HG03175 (cell line): ENCODE measurements around the gene EMILIN3.
A peak's percentile ranks its signal among the peaks of the same experiment; 100 is the strongest.

Experiments used
- ATAC-seq: cut with Tn5 transposase; IDR thresholded peaks from one replicate; pipeline ENCODE4 v1.9.1; 2021; ENCODE audit warnings: mild to moderate bottlenecking, moderate library complexity; ENCODE audit not compliant: unreplicated experiment

The EMILIN3 gene, protein sequence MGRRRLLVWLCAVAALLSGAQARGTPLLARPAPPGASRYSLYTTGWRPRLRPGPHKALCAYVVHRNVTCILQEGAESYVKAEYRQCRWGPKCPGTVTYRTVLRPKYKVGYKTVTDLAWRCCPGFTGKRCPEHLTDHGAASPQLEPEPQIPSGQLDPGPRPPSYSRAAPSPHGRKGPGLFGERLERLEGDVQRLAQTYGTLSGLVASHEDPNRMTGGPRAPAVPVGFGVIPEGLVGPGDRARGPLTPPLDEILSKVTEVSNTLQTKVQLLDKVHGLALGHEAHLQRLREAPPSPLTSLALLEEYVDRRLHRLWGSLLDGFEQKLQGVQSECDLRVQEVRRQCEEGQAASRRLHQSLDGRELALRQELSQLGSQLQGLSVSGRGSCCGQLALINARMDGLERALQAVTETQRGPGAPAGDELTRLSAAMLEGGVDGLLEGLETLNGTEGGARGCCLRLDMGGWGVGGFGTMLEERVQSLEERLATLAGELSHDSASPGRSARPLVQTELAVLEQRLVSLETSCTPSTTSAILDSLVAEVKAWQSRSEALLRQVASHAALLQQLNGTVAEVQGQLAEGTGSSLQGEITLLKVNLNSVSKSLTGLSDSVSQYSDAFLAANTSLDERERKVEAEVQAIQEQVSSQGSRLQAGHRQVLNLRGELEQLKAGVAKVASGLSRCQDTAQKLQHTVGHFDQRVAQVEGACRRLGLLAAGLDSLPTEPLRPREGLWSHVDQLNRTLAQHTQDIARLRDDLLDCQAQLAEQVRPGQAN

DNA sequence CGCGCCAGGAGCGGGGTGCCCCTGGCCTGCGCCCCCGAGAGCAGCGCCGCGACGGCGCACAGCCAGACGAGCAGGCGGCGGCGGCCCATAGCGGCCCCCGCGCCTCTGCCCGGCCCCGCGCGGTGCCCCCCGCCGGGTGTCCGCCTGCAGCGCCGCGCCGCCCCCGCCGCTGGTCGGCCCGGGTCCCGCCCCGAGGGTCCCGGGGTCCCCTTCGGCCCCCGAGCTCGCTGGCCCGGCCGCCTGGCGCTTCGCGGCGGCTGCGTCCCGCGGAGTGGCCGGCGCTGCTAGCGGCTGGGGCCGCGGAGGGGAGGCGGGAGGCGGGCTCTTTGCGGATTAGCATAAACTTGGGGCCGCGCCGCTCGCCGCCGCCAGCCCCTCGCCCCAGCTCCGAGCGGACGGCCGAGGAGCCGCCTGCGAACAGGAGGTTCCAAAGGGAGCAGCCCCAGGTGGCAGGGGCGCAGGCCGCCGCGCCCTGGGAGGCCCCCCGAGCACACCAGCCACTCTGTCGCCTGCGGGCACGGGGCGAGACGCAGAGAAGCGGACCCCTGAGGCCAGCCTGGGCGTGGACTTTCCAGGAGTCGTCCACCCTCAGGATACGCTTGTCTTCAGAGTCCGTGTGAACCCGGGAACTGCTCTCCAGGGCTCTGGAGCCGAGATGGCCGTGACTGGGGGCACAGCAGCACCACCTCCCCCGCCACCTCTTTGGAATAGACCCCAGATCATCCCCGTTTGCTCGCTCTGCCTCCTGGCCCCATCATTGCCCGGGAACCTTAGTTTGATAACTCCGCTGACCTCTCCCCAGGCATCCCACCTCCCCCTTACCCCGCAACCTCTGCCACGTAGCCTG lies at the start of gene EMILIN3:
Gene EMILIN3, minus strand, starts transcription at position 273 of the 847 bp plus-strand sequence. Its CDS starts 184 bp downstream, at position 89.
- ATAC-seq = no peak

DNA sequence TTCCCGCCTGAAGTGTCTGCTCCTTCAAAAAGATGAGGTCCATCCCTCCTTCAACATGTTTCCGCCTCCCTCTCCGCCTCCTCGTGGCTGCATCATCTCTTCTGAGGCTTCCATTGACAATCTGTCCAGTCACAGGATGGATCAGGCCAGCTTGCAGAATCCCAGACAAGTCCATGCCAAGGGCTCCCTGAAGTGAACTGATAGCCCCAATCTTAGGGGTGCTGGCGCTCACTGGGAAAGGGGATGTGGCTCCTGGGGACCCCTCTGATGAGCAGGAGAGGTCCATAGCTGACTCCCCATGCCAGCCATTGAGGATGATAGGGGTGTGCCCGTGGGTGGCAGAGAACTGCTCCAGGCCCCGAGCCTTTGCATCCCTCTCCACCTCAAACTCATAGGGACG lies 48.6 kb upstream of the EMILIN3 start:
- ATAC-seq = no peak

DNA sequence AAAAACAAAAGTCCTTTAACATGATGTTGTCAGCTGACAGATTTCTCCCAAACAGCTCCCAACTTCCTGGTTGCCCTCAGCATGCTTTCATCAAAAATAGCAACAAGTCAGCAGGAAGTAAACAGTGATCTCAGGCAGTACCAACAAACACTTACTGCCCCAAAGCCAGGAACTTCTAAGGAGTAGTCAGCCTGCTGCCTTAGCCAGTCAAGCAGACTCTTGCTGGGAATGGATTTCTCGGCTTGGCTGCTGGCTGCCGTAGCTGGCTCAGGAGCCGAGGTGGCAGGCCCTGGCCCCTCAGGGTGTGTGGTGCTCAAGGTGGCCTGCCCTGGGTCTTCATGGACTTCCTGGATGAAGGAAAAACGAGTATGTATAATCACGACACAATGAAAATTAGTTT lies 46.6 kb upstream of the EMILIN3 start:
- no peak for ATAC-seq

DNA sequence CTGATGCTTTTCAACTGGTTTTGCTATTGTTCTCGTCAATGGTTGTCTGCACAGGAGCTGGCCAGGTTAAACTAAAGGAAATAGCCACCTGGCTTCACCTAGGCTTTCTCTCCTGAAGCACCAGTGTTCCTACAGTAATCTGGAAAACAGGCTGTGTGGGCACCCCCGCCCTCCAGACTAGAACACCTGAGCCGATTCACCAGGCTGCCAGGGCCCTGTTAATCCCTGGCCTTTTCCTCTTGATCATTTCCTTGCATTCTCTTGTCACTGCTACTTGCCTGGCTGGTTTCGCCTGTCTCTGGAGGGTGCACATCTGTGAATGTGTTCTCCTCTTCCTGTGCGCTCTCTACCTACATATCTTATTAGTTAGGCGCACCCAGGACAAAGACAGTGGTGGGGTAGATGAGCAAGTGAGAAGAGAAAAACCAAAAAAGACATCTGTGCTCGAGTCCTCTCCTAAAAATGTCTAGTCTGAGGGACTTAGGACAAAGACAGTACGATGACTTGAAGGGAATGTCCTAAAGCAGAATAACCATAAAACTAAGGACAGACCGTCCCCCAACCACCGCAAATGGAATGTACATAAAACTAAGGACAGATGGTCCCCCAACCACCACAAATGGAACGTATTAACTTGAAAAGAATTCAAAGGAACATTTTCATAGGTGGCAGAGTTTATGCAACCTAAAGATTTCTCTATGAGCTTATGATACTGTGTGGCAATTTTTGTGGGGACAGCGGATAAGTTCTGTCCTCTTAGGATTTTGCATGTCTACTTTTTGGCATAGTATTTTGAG lies 45.9 kb upstream of the EMILIN3 start:
- ATAC-seq = no peak

DNA sequence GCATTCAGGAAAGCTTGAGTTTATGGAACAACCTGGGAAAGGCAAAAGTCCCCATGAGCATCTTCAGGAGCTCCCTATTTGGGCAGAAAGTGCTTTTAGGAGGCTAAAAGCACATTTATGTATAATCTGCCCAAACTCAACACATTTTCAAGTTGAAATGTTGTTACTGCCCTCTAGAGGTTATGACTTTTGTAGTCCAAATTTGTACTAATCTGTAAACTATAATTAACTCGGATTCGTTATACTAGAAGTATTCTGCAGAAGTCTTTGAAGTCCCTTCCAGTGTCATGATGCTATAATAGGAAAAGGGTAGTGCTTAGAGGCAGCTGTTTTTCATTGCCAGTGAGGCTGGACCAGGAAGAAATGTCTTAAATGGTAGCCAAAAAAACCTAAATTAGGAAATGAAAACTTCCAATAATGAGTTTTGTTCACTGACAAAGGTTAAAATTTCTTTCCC lies 44.8 kb upstream of the EMILIN3 start:
- no peak for ATAC-seq

DNA sequence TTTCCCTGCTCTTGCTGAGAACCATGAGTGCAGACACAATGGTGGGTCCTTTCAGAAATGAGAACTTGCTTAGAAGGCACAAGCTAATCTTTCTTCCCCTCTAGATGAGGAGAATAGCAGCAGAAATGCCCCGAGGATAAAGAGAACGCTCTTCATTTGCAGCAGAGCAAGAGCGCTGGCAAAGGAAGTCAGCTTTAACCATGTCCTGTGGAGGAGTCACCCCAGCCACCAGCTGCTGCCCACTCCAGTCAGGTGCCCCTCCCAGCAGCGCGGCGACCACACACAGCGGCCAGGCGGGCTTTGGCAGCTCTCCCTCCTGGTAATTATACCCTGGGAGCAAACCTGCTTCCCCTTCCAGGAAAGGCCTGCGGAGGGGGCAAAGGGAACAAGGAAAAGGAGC lies 42.4 kb upstream of the EMILIN3 start:
- ATAC-seq = no peak

DNA sequence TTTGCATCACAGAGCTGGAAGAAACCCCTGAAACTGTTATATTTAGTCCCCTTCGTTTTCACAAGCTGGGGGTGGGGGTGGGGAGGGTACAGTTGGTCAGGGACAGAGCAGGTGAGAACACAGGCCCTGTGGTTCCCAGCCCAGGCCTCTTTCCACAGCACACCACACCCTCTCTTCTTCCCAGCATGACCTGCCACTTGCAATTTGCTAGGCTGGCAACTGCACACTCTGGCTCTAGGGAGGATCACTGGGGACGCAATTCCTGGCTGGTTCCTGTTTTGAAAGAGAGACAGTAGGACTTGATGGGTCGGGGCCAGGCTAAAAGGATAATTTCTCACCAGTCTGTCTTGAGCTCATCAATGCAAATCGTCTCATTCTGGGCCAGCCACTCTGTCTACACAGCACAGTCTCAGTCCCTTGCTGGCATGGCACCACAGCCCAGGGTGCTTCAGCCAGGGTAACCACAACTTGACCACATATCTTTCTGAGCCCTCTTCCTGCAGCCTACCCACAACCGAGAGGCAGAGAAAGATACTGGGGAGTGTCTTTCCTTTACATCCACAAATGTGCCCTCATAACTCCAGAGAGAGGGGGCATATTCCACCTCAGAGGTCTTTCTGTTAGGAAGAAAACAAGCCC lies 41.7 kb upstream of the EMILIN3 start:
- ATAC-seq = peak; percentile 64

DNA sequence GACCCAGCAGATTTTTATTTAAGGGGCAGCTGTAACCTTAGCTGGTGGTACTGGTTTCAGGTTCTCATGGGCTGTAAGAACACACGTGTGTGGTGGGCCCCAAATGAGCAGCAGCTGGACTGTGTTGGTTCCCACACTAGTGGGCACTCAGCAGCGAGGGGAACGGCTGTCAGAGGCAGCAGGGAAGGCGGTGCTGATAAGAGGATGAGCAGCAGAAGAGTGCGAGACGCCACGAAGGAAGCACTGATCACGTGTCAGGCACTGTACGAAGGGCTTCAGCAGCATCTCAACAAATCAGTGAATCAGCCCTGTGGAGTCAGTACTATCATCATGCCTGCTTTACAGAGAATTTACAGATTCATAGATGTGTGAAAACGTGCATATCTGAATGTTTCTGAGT lies 41.0 kb upstream of the EMILIN3 start:
- ATAC-seq = no peak

DNA sequence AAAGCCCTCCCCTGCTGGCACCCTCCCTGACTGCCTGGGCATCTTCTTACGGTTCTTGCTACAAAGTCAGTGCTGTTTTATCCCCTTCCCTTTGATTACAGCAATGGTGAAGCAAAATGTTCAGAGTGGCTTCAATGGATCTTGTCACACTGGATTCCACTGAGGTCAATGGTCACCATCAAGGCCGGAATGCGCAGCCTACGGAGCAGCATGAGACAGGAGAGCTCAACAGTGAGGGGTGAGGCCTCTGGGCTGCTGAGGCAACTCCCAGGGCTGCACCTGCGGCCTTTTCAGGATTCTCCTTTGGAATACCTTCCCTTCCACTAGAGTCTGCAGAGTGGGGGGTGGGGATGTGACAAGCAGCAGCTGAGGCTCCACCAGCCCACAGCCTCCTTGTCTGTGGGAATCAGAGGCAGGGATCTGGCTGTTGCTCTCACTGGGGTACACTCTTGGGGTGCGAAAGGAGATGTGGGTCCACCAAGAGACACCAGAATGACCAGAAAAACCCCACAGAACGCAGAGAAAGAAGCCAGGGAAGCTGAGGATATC lies 40.4 kb upstream of the EMILIN3 start:
- ATAC-seq = no peak

DNA sequence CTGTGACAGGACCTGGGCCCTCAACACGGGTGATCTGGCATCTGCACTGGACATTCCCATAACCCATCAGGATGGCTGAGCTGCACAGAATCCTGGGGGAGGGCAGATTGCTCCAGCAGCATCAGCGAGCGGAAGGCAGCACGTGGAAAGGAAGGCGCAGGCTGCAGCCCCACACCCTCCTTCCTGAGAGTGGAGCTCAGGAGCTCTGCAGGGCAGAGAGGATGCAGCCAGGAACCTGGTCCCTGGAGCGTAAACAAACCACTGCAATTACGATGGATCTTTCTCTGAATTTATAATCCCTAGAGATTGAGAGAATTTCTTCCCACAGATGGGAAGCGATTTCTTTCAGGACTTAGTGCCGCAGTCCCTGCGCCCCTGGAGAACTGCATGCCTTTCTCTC lies 39.7 kb upstream of the EMILIN3 start:
- no peak for ATAC-seq

DNA sequence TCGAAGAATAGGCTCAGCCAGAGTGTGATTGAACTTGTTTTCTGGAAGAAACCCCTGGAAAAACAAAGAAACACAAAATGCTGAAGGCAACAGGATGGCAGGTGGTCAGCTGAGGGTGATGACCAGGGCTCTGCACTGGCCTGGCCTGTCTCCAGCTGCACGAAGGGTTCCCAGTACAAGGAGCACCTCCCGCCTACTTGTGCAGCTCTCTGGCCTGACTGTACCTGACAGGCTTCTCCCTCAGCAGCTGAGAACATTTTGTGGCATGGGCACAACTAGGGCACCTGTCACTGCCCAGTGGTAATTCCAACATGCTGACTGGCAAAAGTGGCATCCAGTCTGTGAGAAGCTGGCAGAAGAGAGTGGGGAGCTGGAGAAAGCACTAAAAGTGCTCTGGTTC lies 38.8 kb upstream of the EMILIN3 start:
- no peak for ATAC-seq

DNA sequence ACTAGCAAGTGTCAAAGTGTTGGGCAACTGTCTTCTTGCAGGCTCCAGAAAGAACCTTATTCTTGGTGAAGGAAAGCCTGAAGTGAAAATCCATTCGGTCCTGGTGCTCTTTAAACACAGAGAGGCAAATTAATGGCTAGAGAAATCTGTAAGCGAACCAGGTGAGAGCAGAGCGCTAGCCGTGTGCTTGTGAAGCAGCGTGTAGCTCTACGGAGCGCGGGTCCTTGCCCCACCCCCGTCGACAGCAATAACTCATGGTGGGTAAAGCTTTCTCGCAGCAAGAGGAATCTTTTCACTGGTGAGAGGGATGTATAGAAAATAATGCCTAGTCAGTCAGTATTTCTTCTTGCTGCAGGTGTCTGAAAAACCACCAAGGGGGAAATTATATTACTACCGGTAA lies 37.0 kb upstream of the EMILIN3 start:
- ATAC-seq = no peak

DNA sequence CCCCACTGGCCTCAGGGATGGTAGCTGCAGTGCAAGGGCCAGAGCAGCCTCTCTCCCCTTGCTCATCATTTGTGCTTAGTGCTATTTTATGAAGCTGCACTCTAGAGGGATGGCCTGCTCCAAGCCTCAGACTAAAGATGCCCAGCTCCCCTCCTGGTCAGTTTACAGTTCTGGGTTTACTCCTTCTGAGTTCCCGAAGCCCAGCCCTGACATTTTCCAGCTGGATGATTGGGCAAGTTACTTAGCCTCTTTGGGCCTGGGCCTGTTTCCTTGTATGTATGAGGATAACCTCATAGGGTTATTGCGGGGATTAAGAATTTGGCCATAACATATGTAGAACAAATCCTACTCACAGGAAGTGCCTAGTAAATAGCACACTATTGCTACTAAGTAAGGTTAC lies 31.8 kb upstream of the EMILIN3 start:
- no peak for ATAC-seq

DNA sequence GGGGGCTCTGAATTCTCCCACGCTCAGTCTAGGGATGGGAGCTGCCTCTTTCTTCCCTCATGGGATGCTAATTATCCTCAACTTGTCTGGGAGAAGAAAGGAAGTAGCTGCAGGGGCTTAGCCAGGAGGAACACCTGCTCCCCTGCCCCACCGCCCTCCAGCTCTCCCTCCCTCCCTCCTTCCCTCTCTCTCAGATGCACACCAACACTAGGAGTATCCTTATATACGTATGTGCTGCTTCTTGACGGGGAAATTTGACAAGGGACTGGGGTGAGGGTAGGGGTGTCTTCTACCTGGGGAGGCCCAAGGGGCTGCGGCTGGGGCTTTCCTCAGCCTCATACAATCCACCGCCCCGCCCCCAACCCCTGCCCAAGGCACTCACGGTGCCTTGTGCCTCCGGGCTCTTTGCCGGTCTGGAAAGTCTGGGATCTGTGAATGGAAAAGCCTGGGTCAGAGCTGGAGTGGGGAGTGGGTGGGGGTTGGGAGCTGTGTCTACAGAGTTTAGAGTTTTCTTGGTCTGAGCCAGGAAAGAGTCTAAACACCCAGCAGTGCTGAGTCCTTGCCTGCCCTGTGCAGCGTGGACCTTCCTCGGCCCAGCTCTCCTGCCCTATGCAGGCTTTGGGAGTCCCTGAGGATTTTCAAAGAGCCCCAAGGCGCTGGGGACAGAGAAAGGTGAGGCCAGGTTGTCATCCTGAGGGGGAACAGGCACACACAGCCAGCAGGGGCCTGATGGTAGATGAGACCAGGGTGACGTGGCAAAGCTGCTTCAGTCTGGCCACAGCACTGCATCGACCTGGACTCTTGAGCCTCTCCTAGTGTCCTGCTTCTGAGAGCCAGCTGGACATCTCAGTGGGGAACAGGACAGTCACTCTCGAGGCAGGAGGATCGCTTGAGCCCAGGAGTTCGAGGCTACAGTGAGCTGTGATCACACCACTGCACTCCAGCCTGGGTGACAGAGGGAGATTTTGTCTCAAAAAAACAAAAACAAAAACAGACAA lies 29.3 kb upstream of the EMILIN3 start:
- no peak for ATAC-seq

DNA sequence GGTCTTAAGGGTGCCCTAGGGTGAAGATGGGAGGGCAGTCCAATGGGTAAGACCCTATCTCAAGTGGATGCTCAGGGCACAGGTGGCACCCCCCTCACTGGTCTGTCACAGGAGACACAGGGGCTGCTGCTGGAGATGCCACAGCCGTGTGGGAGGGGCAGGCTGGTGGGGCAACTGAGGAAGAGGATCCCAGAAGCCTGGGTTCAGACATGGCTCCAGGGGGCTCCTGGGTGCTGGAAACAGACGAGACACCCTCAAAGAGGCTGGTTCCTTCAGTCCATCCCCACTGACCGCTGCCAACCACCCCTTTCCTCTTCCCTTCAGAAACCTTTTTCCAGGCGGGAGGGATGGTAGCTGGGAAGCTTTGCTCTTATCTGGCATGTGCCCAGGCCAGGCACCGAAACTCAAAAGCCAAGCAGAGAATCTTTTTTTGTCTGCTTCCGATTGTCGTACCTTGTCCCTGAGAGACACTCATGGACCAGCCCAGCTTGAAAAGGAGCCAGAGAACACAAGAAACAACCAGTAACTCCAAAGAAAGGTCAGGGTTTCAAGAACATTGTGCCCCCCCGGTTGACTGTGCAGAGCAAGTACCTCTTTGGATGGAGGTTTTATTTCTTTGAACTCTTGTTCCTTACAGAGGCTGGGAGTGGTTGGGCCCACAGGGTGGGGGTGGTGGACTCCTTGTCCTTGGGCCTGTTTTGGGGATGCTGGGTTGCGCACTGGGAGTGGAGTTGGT lies 28.5 kb upstream of the EMILIN3 start:
- ATAC-seq = no peak

DNA sequence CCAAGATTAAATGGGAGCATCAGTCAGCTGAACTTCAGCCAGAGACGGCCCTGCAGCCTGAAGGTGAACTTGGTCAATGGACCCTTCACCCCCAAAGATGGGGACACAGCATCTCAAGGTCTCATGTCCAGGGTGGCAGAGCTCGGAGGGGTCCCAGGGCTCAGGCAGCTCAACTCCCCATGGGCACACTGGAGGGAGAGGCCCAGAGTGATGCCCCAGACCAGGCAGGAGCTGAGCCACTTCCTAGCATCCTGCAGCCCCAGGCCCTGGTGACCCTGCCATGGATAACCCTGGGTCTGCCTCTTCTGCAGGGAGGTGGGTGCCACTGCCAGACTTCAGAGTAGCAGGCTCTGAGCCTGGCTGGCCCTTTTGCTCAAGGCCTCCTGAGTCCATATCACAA lies 27.5 kb upstream of the EMILIN3 start:
- no peak for ATAC-seq

DNA sequence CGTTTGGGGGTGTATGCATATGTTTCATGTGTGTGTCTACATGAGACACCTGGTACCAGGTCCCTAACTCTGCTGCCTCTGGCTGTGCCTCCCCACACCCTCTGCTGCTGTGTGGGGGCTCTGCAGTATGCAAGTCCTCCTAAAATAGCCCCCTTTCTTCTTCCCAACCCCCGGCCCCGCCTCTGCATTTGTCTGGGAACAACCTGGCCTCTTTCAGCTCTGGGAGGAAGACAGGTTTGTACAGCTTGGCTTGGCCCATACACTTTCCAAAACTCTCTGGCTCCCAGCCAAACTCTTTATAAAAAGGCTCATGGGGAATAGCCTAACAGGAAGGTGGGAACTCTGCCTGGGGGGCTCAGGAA lies 27.1 kb upstream of the EMILIN3 start:
- no peak for ATAC-seq
